Measurements from ENCODE around the gene SLC44A2.

Gene SLC44A2

GRCh38 chr19:10625003-10625761 is at the start of gene SLC44A2:
Gene SLC44A2, plus strand, starts transcription at chr19:10625553. Its CDS starts 81 bp downstream, at chr19:10625634.
- DNase-seq = no peak

GRCh38 chr19:10577951-10578350 is 47.4 kb upstream of the SLC44A2 start:
- no peak for DNase-seq

GRCh38 chr19:10580979-10581631 is 44.2 kb upstream of the SLC44A2 start:
- peak; percentile 89 for DNase-seq

- DNase-seq = no peak
Observed at GRCh38 chr19:10582091-10582490, 43.3 kb upstream of the SLC44A2 start.

GRCh38 chr19:10583036-10583776 is 42.1 kb upstream of the SLC44A2 start:
- no peak for DNase-seq

- DNase-seq = no peak
Observed at GRCh38 chr19:10586396-10586795, 39.0 kb upstream of the SLC44A2 start.

- no peak for DNase-seq
Observed at GRCh38 chr19:10587022-10587838, 38.1 kb upstream of the SLC44A2 start, which contains the start of gene AP1M2. Gene AP1M2, minus strand, starts transcription at chr19:10587312. Its CDS starts 81 bp downstream, at chr19:10587231.

- no peak for DNase-seq
Observed at GRCh38 chr19:10587839-10588150, 37.6 kb upstream of the SLC44A2 start.

- DNase-seq = no peak
Observed at GRCh38 chr19:10593148-10593547, 32.2 kb upstream of the SLC44A2 start.

- no peak for DNase-seq
Observed at GRCh38 chr19:10593820-10594637, 31.3 kb upstream of the SLC44A2 start.

- DNase-seq = no peak
Observed at GRCh38 chr19:10600149-10600548, 25.2 kb upstream of the SLC44A2 start.

GRCh38 chr19:10601999-10602329 is 23.4 kb upstream of the SLC44A2 start:
- DNase-seq = no peak

- peak; percentile 90 for DNase-seq
Observed at GRCh38 chr19:10602330-10603083, 22.8 kb upstream of the SLC44A2 start.

- peak; percentile 61 for DNase-seq
Observed at GRCh38 chr19:10603084-10603872, 22.1 kb upstream of the SLC44A2 start.

- DNase-seq = no peak
Observed at GRCh38 chr19:10603873-10604459, 21.4 kb upstream of the SLC44A2 start.

- no peak for DNase-seq
Observed at GRCh38 chr19:10604460-10604980, 20.8 kb upstream of the SLC44A2 start.

- DNase-seq = no peak
Observed at GRCh38 chr19:10611907-10612306, 13.4 kb upstream of the SLC44A2 start.

- no peak for DNase-seq
Observed at GRCh38 chr19:10612499-10613119, 12.7 kb upstream of the SLC44A2 start.

- no peak for DNase-seq
Observed at GRCh38 chr19:10615429-10616023, 9.8 kb upstream of the SLC44A2 start.
